ENCODE data around the gene BMF.

Gene BMF

GRCh38 chr15:40067921-40068624 is 40.6 kb downstream of the BMF start:
- DNase-seq (ENCODE audit: low read depth in 4 of 4, low spot score in 1 of 4) = no peak

- DNase-seq (ENCODE audit: low read depth in 4 of 4, low spot score in 1 of 4) = no peak
Observed at GRCh38 chr15:40066589-40066988, 42.1 kb downstream of the BMF start.

GRCh38 chr15:40065166-40065565 is 43.5 kb downstream of the BMF start:
- DNase-seq (ENCODE audit: low read depth in 4 of 4, low spot score in 1 of 4) = no peak

GRCh38 chr15:40064231-40064894 is 44.3 kb downstream of the BMF start:
- no peak for DNase-seq (ENCODE audit: low read depth in 4 of 4, low spot score in 1 of 4)

- DNase-seq (ENCODE audit: low read depth in 4 of 4, low spot score in 1 of 4) = no peak
Observed at GRCh38 chr15:40063563-40064011, 45.1 kb downstream of the BMF start.

GRCh38 chr15:40062816-40063562 is 45.7 kb downstream of the BMF start:
- DNase-seq (ENCODE audit: low read depth in 4 of 4, low spot score in 1 of 4) = no peak

GRCh38 chr15:40061212-40061901 is 47.3 kb downstream of the BMF start:
- DNase-seq (ENCODE audit: low read depth in 4 of 4, low spot score in 1 of 4) = no peak

GRCh38 chr15:40060236-40060961 is 48.3 kb downstream of the BMF start:
- DNase-seq (ENCODE audit: low read depth in 4 of 4, low spot score in 1 of 4) = no peak

GRCh38 chr15:40059821-40060220 is 48.9 kb downstream of the BMF start:
- no peak for DNase-seq (ENCODE audit: low read depth in 4 of 4, low spot score in 1 of 4)

GRCh38 chr15:40058476-40059140 is 50.1 kb downstream of the BMF start:
- DNase-seq (ENCODE audit: low read depth in 4 of 4, low spot score in 1 of 4) = no peak

- no peak for DNase-seq (ENCODE audit: low read depth in 4 of 4, low spot score in 1 of 4)
Observed at GRCh38 chr15:40055576-40056293, 52.9 kb downstream of the BMF start.

- no peak for DNase-seq (ENCODE audit: low read depth in 4 of 4, low spot score in 1 of 4)
Observed at GRCh38 chr15:40054855-40055575, 53.7 kb downstream of the BMF start.

- DNase-seq (ENCODE audit: low read depth in 4 of 4, low spot score in 1 of 4) = no peak
Observed at GRCh38 chr15:40054605-40054854, 54.1 kb downstream of the BMF start.

GRCh38 chr15:40053831-40054604 is 54.7 kb downstream of the BMF start:
- no peak for DNase-seq (ENCODE audit: low read depth in 4 of 4, low spot score in 1 of 4)

GRCh38 chr15:40053079-40053830 is 55.4 kb downstream of the BMF start:
- no peak for DNase-seq (ENCODE audit: low read depth in 4 of 4, low spot score in 1 of 4)

- DNase-seq (ENCODE audit: low read depth in 4 of 4, low spot score in 1 of 4) = no peak
Observed at GRCh38 chr15:40052604-40053003, 56.1 kb downstream of the BMF start.

GRCh38 chr15:40051616-40052415 is 56.9 kb downstream of the BMF start:
- no peak for DNase-seq (ENCODE audit: low read depth in 4 of 4, low spot score in 1 of 4)

Measured in stimulated activated CD4-positive, alpha-beta T cell treated with anti-CD3 and anti-CD28 coated beads, Interleukin-1b, Interleukin-23, amount 100 ng/mL, for 24 hours (primary cell).